ENCODE data around the gene TFAP2B. TPM values are rescaled to one million over a fixed set of nuclear protein-coding genes. Genes with fewer than 3 reads are reported as not detected.

Gene TFAP2B
- total and polyA plus RNA-seq, 4 donors: 0.02 TPM; not detected in 3

GRCh38 chr6:50824552-50824951 is 5.9 kb downstream of the TFAP2B start:
- no peak overlapping the region for H3K27ac ChIP-seq (ENCODE audit: low read depth in 1 of 2, low read length in 1 of 2)
- WGBS, 2 donors: 6 to 10% methylated on average over 2 of the region's 2 CpGs
- TF ChIP-seq CTCF (IDR thresholded peaks at IDR 0.05; ENCODE audit: control extremely low read depth, extremely low read depth): no peak
- H3K9ac ChIP-seq (ENCODE audit: insufficient read depth in 1 of 2, low read length in 2 of 2): no peak overlapping the region
- H3K36me3 ChIP-seq (ENCODE audit: control insufficient read depth in 4 of 4, insufficient read depth in 4 of 4, low read length in 4 of 4): no peaks in the 10 kb centered on the region
- H3K9me3 ChIP-seq (ENCODE audit: control insufficient read depth in 4 of 4, insufficient read depth in 3 of 4, low read length in 3 of 4): peaks cover 0 to 14% (median 0%) of the 10 kb centered on the region in 4 donors
- H3K4me3 ChIP-seq: no peak overlapping the region
- H3K27me3 ChIP-seq (ENCODE audit: control insufficient read depth in 3 of 3, insufficient read depth in 3 of 3, low read length in 2 of 3): peaks cover 9 to 97% (median 93%) of the 10 kb centered on the region in 3 donors
- DNase-seq (no peak), ATAC-seq (ENCODE audit: insufficient read depth, low FRiP score) (no peak)
- peaks cover 0 to 10% (median 4%) of the 10 kb centered on the region in 5 donors for H3K4me1 ChIP-seq (ENCODE audit: control insufficient read depth in 5 of 5, insufficient read depth in 5 of 5, low read length in 5 of 5)

- TF ChIP-seq CTCF (IDR thresholded peaks at IDR 0.05; ENCODE audit: control extremely low read depth, extremely low read depth): no peak
- 7 to 8% methylated on average over 16 of the region's 16 CpGs for WGBS, 2 donors
- DNase-seq: no peak
- Histone ChIP-seq H3K9ac (ENCODE audit: insufficient read depth in 1 of 2, low read length in 2 of 2) (no peak overlapping the region), H3K27ac (ENCODE audit: low read depth in 1 of 2, low read length in 1 of 2) (no peak overlapping the region), H3K36me3 (ENCODE audit: control insufficient read depth in 4 of 4, insufficient read depth in 4 of 4, low read length in 4 of 4) (no peaks in the 10 kb centered on the region), H3K4me3 (no peak overlapping the region), H3K4me1 (ENCODE audit: control insufficient read depth in 5 of 5, insufficient read depth in 5 of 5, low read length in 5 of 5) (peaks cover 0 to 8% (median 1%) of the 10 kb centered on the region in 5 donors), H3K27me3 (ENCODE audit: control insufficient read depth in 3 of 3, insufficient read depth in 3 of 3, low read length in 2 of 3) (peaks cover 9 to 99% (median 96%) of the 10 kb centered on the region in 3 donors), H3K9me3 (ENCODE audit: control insufficient read depth in 4 of 4, insufficient read depth in 3 of 4, low read length in 3 of 4) (peaks cover 0 to 14% (median 0%) of the 10 kb centered on the region in 4 donors)
- no peak for ATAC-seq (ENCODE audit: insufficient read depth, low FRiP score)
Measured at GRCh38 chr6:50825375-50826036, 6.8 kb downstream of the TFAP2B start.

GRCh38 chr6:50826037-50826761 is 7.5 kb downstream of the TFAP2B start:
- peaks cover 9 to 99% (median 96%) of the 10 kb centered on the region in 3 donors for H3K27me3 ChIP-seq (ENCODE audit: control insufficient read depth in 3 of 3, insufficient read depth in 3 of 3, low read length in 2 of 3)
- no peaks in the 10 kb centered on the region for H3K36me3 ChIP-seq (ENCODE audit: control insufficient read depth in 4 of 4, insufficient read depth in 4 of 4, low read length in 4 of 4)
- no peak overlapping the region for H3K9ac ChIP-seq (ENCODE audit: insufficient read depth in 1 of 2, low read length in 2 of 2)
- ATAC-seq (ENCODE audit: insufficient read depth, low FRiP score): no peak
- H3K27ac ChIP-seq (ENCODE audit: low read depth in 1 of 2, low read length in 1 of 2): no peak overlapping the region
- TF ChIP-seq CTCF (IDR thresholded peaks at IDR 0.05; ENCODE audit: control extremely low read depth, extremely low read depth): no peak
- WGBS, 2 donors: 8 to 13% methylated on average over 19 of the region's 19 CpGs
- DNase-seq: no peak
- H3K4me3 ChIP-seq: no peak overlapping the region
- peaks cover 0 to 14% (median 0%) of the 10 kb centered on the region in 4 donors for H3K9me3 ChIP-seq (ENCODE audit: control insufficient read depth in 4 of 4, insufficient read depth in 3 of 4, low read length in 3 of 4)
- H3K4me1 ChIP-seq (ENCODE audit: control insufficient read depth in 5 of 5, insufficient read depth in 5 of 5, low read length in 5 of 5): peaks cover 0 to 1% (median 0%) of the 10 kb centered on the region in 5 donors
